ENCODE measurements around the gene DACT3.

Gene DACT3

GRCh38 chr19:46661020-46661731 lies at the start of gene DACT3:
DACT3 (minus strand) TSS chr19:46661182; CDS start chr19:46661064, 118 bp downstream.
- DNase-seq (ENCODE audit: low read depth in 2 of 2): peak; percentile 99

- no peak for DNase-seq (ENCODE audit: low read depth in 2 of 2)
Measured at GRCh38 chr19:46710687-46711086, 49.7 kb upstream of the DACT3 start.

GRCh38 chr19:46704379-46705076 lies 43.5 kb upstream of the DACT3 start:
- no peak for DNase-seq (ENCODE audit: low read depth in 2 of 2)

GRCh38 chr19:46700704-46701103 lies 39.7 kb upstream of the DACT3 start:
- no peak for DNase-seq (ENCODE audit: low read depth in 2 of 2)

- no peak for DNase-seq (ENCODE audit: low read depth in 2 of 2)
Measured at GRCh38 chr19:46698395-46699321, 37.7 kb upstream of the DACT3 start.

- peak in 1 of 2 experiments; percentile 28 for DNase-seq (ENCODE audit: low read depth in 2 of 2)
Measured at GRCh38 chr19:46697204-46697960, 36.4 kb upstream of the DACT3 start.

GRCh38 chr19:46696866-46697203 lies 35.9 kb upstream of the DACT3 start:
- DNase-seq (ENCODE audit: low read depth in 2 of 2): no peak

GRCh38 chr19:46696052-46696451 lies 35.1 kb upstream of the DACT3 start:
- no peak for DNase-seq (ENCODE audit: low read depth in 2 of 2)

GRCh38 chr19:46693760-46694159 lies 32.8 kb upstream of the DACT3 start:
- DNase-seq (ENCODE audit: low read depth in 2 of 2): no peak

- no peak for DNase-seq (ENCODE audit: low read depth in 2 of 2)
Measured at GRCh38 chr19:46692918-46693722, 32.1 kb upstream of the DACT3 start.

GRCh38 chr19:46691948-46692347 lies 31.0 kb upstream of the DACT3 start:
- no peak for DNase-seq (ENCODE audit: low read depth in 2 of 2)

- no peak for DNase-seq (ENCODE audit: low read depth in 2 of 2)
Measured at GRCh38 chr19:46691104-46691503, 30.1 kb upstream of the DACT3 start.

GRCh38 chr19:46689358-46689757 lies 28.4 kb upstream of the DACT3 start:
- no peak for DNase-seq (ENCODE audit: low read depth in 2 of 2)

- DNase-seq (ENCODE audit: low read depth in 2 of 2): no peak
Measured at GRCh38 chr19:46687438-46688145, 26.6 kb upstream of the DACT3 start.

GRCh38 chr19:46685189-46685588 lies 24.2 kb upstream of the DACT3 start:
- DNase-seq (ENCODE audit: low read depth in 2 of 2): no peak

- DNase-seq (ENCODE audit: low read depth in 2 of 2): no peak
Measured at GRCh38 chr19:46678110-46678732, 17.2 kb upstream of the DACT3 start.

GRCh38 chr19:46674416-46675178 lies 13.6 kb upstream of the DACT3 start:
- DNase-seq (ENCODE audit: low read depth in 2 of 2): no peak

- no peak for DNase-seq (ENCODE audit: low read depth in 2 of 2)
Measured at GRCh38 chr19:46670813-46671212, 9.8 kb upstream of the DACT3 start.

GRCh38 chr19:46668662-46669061 lies 7.7 kb upstream of the DACT3 start:
- no peak for DNase-seq (ENCODE audit: low read depth in 2 of 2)
